HepG2 (cell line): Measurements from ENCODE around the gene SEMA3F. TPM values are rescaled to one million over a fixed set of nuclear protein-coding genes. Genes with fewer than 3 reads are reported as not detected.
A peak's percentile ranks its signal among the peaks of the same experiment; 100 is the strongest.

Source experiments
- ATAC-seq: fragments of 200-7000 bp; cut with Tn5 transposase; 3 replicates; pipeline ENCODE4 v1.9.1; 2020; ENCODE audit warnings: mild to moderate bottlenecking, moderate library complexity
- BruUV-seq: library from RNA; stranded (reverse); fragments of 400-500 nt; replicated peaks from 2 replicates; lab custom pipeline; 2021; lab: Mats Ljungman, UMichigan
- CTCF ChIA-PET: fragments of 300-600 bp; formaldehyde crosslinking; extraction: SDS; loops from one replicate; lab custom pipeline; 2021; ENCODE audit warnings: low total read pairs, inconsistent platforms, low intra/inter-chr PET ratio; lab: Yijun Ruan, JAX
- POLR2A ChIA-PET: fragments of 350-600 bp; sonication (Branson Sonifier 250); formaldehyde crosslinking; loops from one replicate; lab custom pipeline; 2020; ENCODE audit warnings: antibody characterized with exemption, inconsistent platforms; lab: Yijun Ruan, JAX
- DNase-seq: peaks from one replicate; pipeline ENCODE4 v3.0.0-alpha.2; 2015; ENCODE audit warnings: low spot score
- FAIRE-seq: peaks from 3 replicates; lab custom pipeline; 2011; peaks lifted over from hg19 to GRCh38; lab: Jason Lieb, UNC
- H2AFZ ChIP-seq: one replicate; pipeline ENCODE4 v1.6.1; 2011; ENCODE audit warnings: low read length, inconsistent platforms
- H3K27ac ChIP-seq: fragments of 300-600 bp; 3 replicates; pipeline ENCODE4 v1.8.0; 2011; ENCODE audit warnings: mixed run types, mild to moderate bottlenecking, mixed read lengths, low read length, inconsistent platforms; ENCODE audit not compliant: insufficient read depth; ENCODE audit errors: extremely low read length
- H3K27me3 ChIP-seq, 2 experiments: fragments of 200-600 bp in 1 of 2; 2 replicates in 1 of 2; 3 replicates in 1 of 2; pipeline versions ENCODE4 v1.6.0 to v1.8.0; 2011; ENCODE audit warnings: low read length in 2 of 2, mild to moderate bottlenecking in 2 of 2, moderate library complexity in 2 of 2, inconsistent platforms in 1 of 2; ENCODE audit not compliant: insufficient read depth in 2 of 2, control insufficient read depth in 1 of 2
- H3K36me3 ChIP-seq, 2 experiments: fragments of 200-600 bp in 1 of 2; replicated peaks in 1 of 2; 2 replicates in 1 of 2; 3 replicates in 1 of 2; pipeline versions ENCODE4 v1.5.1 to v1.8.0; 2011; ENCODE audit warnings: low read length in 2 of 2, inconsistent platforms in 1 of 2; ENCODE audit not compliant: insufficient read depth in 2 of 2, control insufficient read depth in 1 of 2
- H3K4me1 ChIP-seq: 2 replicates; pipeline ENCODE4 v1.5.1; 2012; ENCODE audit warnings: low read length, inconsistent platforms; ENCODE audit not compliant: insufficient read depth
- H3K4me2 ChIP-seq: 2 replicates; pipeline ENCODE4 v1.6.0; 2011; ENCODE audit warnings: low read depth, low read length, inconsistent platforms
- H3K4me3 ChIP-seq, 3 experiments: fragments of 200-600 bp in 1 of 3; sonication (generic), shearing (Covaris generic) in 1 of 3; replicated peaks in 1 of 3; 2 replicates each; pipeline ENCODE4 v1.5.1; 2011 to 2016; ENCODE audit warnings: low read length in 3 of 3, inconsistent platforms in 2 of 3, low read depth in 2 of 3, mild to moderate bottlenecking in 2 of 3, control low read depth in 1 of 3, mixed read lengths in 1 of 3; ENCODE audit not compliant: insufficient read depth in 1 of 3
- H3K79me2 ChIP-seq: one replicate; pipeline ENCODE4 v1.6.1; 2011; ENCODE audit warnings: low read length, inconsistent platforms; ENCODE audit not compliant: insufficient read depth
- H3K9ac ChIP-seq: 2 replicates; pipeline ENCODE4 v1.6.0; 2011; ENCODE audit warnings: mild to moderate bottlenecking, low read depth, low read length, inconsistent platforms; ENCODE audit not compliant: insufficient read depth
- H3K9me3 ChIP-seq: 2 replicates; pipeline ENCODE4 v1.5.1; 2012; ENCODE audit warnings: mild to moderate bottlenecking, low read length
- H4K20me1 ChIP-seq: 2 replicates; pipeline ENCODE4 v1.6.0; 2011; ENCODE audit warnings: inconsistent platforms, mild to moderate bottlenecking, low read length, moderate library complexity; ENCODE audit not compliant: insufficient read depth
- FOXO4 ChIP-seq: sonication (generic); formaldehyde crosslinking; conservative IDR thresholded peaks from 2 replicates; pipeline ENCODE4 v1.8.1; 2023; ENCODE audit warnings: missing genetic modification reagents
- IRF1 ChIP-seq: sonication (generic); formaldehyde crosslinking; IDR thresholded peaks from 2 replicates; pipeline ENCODE4 v1.4.0; 2020; ENCODE audit warnings: low read depth, mild to moderate bottlenecking, missing genetic modification reagents
- KAT7 ChIP-seq: IDR thresholded peaks from 2 replicates; pipeline ENCODE4 v1.6.1; 2018; ENCODE audit warnings: borderline replicate concordance, missing compliant biosample characterization
- MEIS1 ChIP-seq: sonication (generic); formaldehyde crosslinking; IDR thresholded peaks from 2 replicates; pipeline ENCODE4 v1.9.0; 2021; ENCODE audit warnings: mild to moderate bottlenecking, missing genetic modification reagents, moderate library complexity, borderline replicate concordance
- REL ChIP-seq: sonication (generic); formaldehyde crosslinking; conservative IDR thresholded peaks from 2 replicates; pipeline ENCODE4 v1.8.0; 2022; ENCODE audit warnings: mild to moderate bottlenecking, missing genetic modification reagents, moderate library complexity
- SRY ChIP-seq: sonication (generic); formaldehyde crosslinking; IDR thresholded peaks from 2 replicates; pipeline ENCODE4 v1.8.0; 2022; ENCODE audit warnings: mild to moderate bottlenecking, missing genetic modification reagents
- ZBTB38 ChIP-seq: sonication (generic); formaldehyde crosslinking; IDR thresholded peaks from 2 replicates; pipeline ENCODE4 v1.5.1; 2020; ENCODE audit warnings: mild to moderate bottlenecking, missing genetic modification reagents
- ZBTB4 ChIP-seq: sonication (generic); formaldehyde crosslinking; IDR thresholded peaks from 2 replicates; pipeline ENCODE4 v1.4.0; 2020; ENCODE audit warnings: missing genetic modification reagents, mild to moderate bottlenecking, borderline replicate concordance
- ZC3H13 ChIP-seq: sonication (generic); formaldehyde crosslinking; IDR thresholded peaks from 2 replicates; pipeline ENCODE4 v1.8.1; 2023; ENCODE audit warnings: mild to moderate bottlenecking, missing genetic modification reagents, moderate library complexity
- ZC3H4 ChIP-seq: sonication (generic); formaldehyde crosslinking; IDR thresholded peaks from 2 replicates; pipeline ENCODE4 v1.4.0; 2020; ENCODE audit warnings: missing genetic modification reagents, borderline replicate concordance
- ZNF232 ChIP-seq: sonication (generic); formaldehyde crosslinking; IDR thresholded peaks from 2 replicates; pipeline ENCODE4 v1.4.0; 2020; ENCODE audit warnings: missing genetic modification reagents, borderline replicate concordance
- ZNF383 ChIP-seq: sonication (generic); formaldehyde crosslinking; IDR thresholded peaks from 2 replicates; pipeline ENCODE4 v1.4.0; 2020; ENCODE audit warnings: missing genetic modification reagents, mild to moderate bottlenecking, borderline replicate concordance
- ZNF484 ChIP-seq: sonication (generic); formaldehyde crosslinking; IDR thresholded peaks from 2 replicates; pipeline ENCODE4 v1.5.1; 2020; ENCODE audit warnings: mild to moderate bottlenecking, low read depth, missing genetic modification reagents, borderline replicate concordance
- ZNF780A ChIP-seq: sonication (generic); formaldehyde crosslinking; IDR thresholded peaks from 2 replicates; pipeline ENCODE4 v1.8.0; 2022; ENCODE audit warnings: mild to moderate bottlenecking, missing genetic modification reagents, moderate library complexity
- WGBS: methylation state at CpG from one replicate; pipeline ENCODE4 v1.1.6; 2017; ENCODE audit warnings: low lambda C conversion rate; 5-methylcytosine and 5-hydroxymethylcytosine counted together
- in situ Hi-C: cut with HindIII; loops from 2 replicates; pipeline ENCODE4 v1.10.0; 2017; ENCODE audit warnings: low pct_unique_long_range_greater_than_20kb; ENCODE audit not compliant: extremely low pct_ligation_motif_present
- intact Hi-C: fragments of 100-400 bp; cut with micrococcal nuclease; formaldehyde crosslinking; loops from one replicate; pipeline ENCODE4 v1.10.0; 2022; ENCODE audit not compliant: unreplicated experiment
- polyA plus RNA-seq, 8 experiments: library from polyadenylated mRNA; depleted of rRNA in 3 of 8; stranded (reverse) in 7 of 8; unstranded in 1 of 8; fragments of >200 nt; fragmentation: Illumina TruSeq in 4 of 8; extraction: Trizol in 4 of 8; gene quantifications; 2 replicates each; pipeline versions ENCODE4 v1.2.1 to v1.2.3, GENCODE V29; 2011 to 2016; ENCODE audit warnings: low read depth in 4 of 8, missing spikeins in 1 of 8, mixed read lengths in 1 of 8; ENCODE audit not compliant: insufficient read depth in 1 of 8
- total RNA-seq, 5 experiments: library from RNA; depleted of rRNA; stranded (reverse); fragments of >200 nt; fragmentation: Illumina TruSeq; extraction: Trizol; gene quantifications; 2 replicates each; pipeline ENCODE4 v1.2.3, GENCODE V29; 2016; ENCODE audit warnings: low read depth in 1 of 5
- TF ChIP-seq, protein P1 (sequence below): sonication (generic); formaldehyde crosslinking; IDR thresholded peaks from 2 replicates; pipeline ENCODE4 v1.8.0; 2022; ENCODE audit warnings: mild to moderate bottlenecking, missing genetic modification reagents, moderate library complexity

The SEMA3F gene
- total and polyA plus RNA-seq, 2 of the 13 experiments (the other 11 are each of a cell fraction or from before 2014, with no cell fraction given), result 7.6 to 17.2 TPM

DNA sequence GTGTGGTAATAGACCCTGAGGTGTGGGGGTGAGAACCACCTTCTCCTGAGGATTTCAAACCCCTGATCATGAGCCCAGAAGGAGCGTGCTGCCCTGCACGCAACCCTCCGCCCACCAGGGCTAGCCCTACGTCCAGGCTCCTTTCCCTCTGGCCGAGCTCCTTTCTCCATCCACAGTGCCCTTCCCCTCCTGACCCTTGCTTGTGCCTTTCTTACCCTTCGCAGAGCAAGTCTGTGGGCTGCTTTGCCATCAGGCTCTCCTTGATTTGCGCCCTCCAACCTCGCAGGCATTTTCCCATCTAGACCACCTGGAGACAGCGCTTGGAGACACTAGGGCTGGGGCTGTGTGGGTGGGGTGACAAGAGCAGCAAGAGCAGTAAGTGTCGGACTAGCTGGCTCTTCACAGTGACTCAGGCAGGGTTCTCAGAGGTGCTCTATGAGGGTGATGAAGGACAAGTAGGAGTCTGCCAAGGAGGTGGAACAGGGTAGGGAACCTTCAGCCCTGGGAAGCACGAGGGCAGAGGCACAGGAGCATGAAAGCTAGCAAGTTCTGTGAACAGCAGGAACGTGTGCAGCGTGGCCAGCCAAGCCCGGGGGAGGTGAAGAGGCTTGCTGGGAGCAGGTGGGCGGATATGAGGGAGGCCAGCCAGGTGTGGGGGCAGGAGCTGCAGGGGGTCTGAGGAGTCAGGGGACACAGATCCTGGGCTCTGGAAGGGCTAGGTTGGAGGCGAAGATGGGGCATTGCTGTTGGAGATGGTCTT, 47.4 kb downstream of the SEMA3F start:
- 52% methylated on average over 16 of the region's 16 CpGs for WGBS
- in situ Hi-C loops, result no loop called here
- peaks cover 4% of the 10 kb centered on the region; the same call in 1 of the 2 replicates for H4K20me1 ChIP-seq
- peak overlapping the region; percentile 77 for H3K9ac ChIP-seq
- ChIA-PET POLR2A (interaction anchor here (0.7 to 15.7 kb wide), 28 partner anchors 8 to 135 kb away, joined by 3 to 844 read pairs (median 6); partner anchors contain the start of genes GNAI2, HYAL3, IFRD2 and NAA80), CTCF (interaction anchor here (1.7 kb wide), 1 partner anchor 19 kb away, joined by 3 read pairs; no protein-coding TSS in a partner anchor)
- peak overlapping the region; percentile 96 for H3K4me2 ChIP-seq
- H3K27me3 ChIP-seq, result no peaks in the 10 kb centered on the region
- peaks cover 57% of the 10 kb centered on the region for H3K4me1 ChIP-seq
- H2AFZ ChIP-seq, result no peak overlapping the region
- FAIRE-seq (no peak), DNase-seq (no peak), ATAC-seq (peak; percentile 1; the same call in 1 of the 3 replicates)
- H3K79me2 ChIP-seq, result peaks cover 28% of the 10 kb centered on the region
- peak overlapping the region; percentile 86 for H3K27ac ChIP-seq
- no peaks in the 10 kb centered on the region for H3K9me3 ChIP-seq
- no TSS peak for BruUV-seq
- intact Hi-C loops, result no loop called here
- peak overlapping the region; percentile 24 to 69 (median 43); a peak in 5 of 6 replicates for H3K4me3 ChIP-seq
- H3K36me3 ChIP-seq, result no peaks in the 10 kb centered on the region
- TF ChIP-seq ZNF780A (CRISPR knock-in tag), result 0 out of 2 replicates have a peak, but pooled peaks have one; percentile 38
- TF ChIP-seq ZBTB4, result 0 out of 2 replicates have a peak, but pooled peaks have one; percentile 29
- no peak for TF ChIP-seq ZNF484 (CRISPR knock-in tag)
- TF ChIP-seq, protein P1, sequence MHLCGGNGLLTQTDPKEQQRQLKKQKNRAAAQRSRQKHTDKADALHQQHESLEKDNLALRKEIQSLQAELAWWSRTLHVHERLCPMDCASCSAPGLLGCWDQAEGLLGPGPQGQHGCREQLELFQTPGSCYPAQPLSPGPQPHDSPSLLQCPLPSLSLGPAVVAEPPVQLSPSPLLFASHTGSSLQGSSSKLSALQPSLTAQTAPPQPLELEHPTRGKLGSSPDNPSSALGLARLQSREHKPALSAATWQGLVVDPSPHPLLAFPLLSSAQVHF (CRISPR knock-in tag), result 0 out of 2 replicates have a peak, but pooled peaks have one; percentile 35
- TF ChIP-seq IRF1 (CRISPR knock-in tag), result peak; percentile 16; the same call in 1 of the 2 replicates
- TF ChIP-seq ZNF232, result 0 out of 2 replicates have a peak, but pooled peaks have one; percentile 1
- peak; percentile 11; the same call in 1 of the 2 replicates for TF ChIP-seq SRY (CRISPR knock-in tag)
- peak; percentile 3; the same call in 1 of the 2 replicates for TF ChIP-seq KAT7 (CRISPR knock-in tag)
- peak; percentile 52 for TF ChIP-seq ZBTB38 (CRISPR knock-in tag)
- no peak for TF ChIP-seq MEIS1
- TF ChIP-seq ZC3H4, result peak; percentile 84
- peak; percentile 71; the same call in 1 of the 2 replicates for TF ChIP-seq ZC3H13
- TF ChIP-seq ZNF383 (CRISPR knock-in tag), result peak; percentile 9; the same call in 1 of the 2 replicates
- TF ChIP-seq REL (CRISPR knock-in tag), result no peak
- TF ChIP-seq FOXO4 (CRISPR knock-in tag), result 0 out of 2 replicates have a peak, but pooled peaks have one; percentile 85
